Hepatocyte (in vitro differentiated cells): ENCODE data around the gene PRSS57.

Experiments
- CTCF ChIP-seq: fragments of 200-600 bp; sonication (generic); IDR thresholded peaks from 2 replicates; pipeline ENCODE4 v1.5.1; 2016; ENCODE audit warnings: antibody characterized with exemption, mild to moderate bottlenecking; ENCODE audit not compliant: poor library complexity
- EZH2 ChIP-seq: fragments of 200-600 bp; sonication (generic); IDR thresholded peaks from 2 replicates; pipeline ENCODE4 v1.6.1; 2016; ENCODE audit warnings: antibody characterized with exemption, mild to moderate bottlenecking, borderline replicate concordance
- EZH2phosphoT487 ChIP-seq: fragments of 200-600 bp; sonication (generic); IDR thresholded peaks from one replicate; pipeline ENCODE4 v1.6.1; 2018; ENCODE audit warnings: antibody characterized with exemption, mild to moderate bottlenecking, low read depth, moderate library complexity; ENCODE audit not compliant: unreplicated experiment, severe bottlenecking

GRCh38 chr19:644363-644762 is 50.9 kb downstream of the PRSS57 start:
- no peak for TF ChIP-seq CTCF
- no peak for TF ChIP-seq EZH2
- TF ChIP-seq EZH2phosphoT487 = no peak
